Measurements from ENCODE around the gene GINS2. TPM values are rescaled to one million over a fixed set of nuclear protein-coding genes. Genes with fewer than 3 reads are reported as not detected.

GINS2 gene
- total RNA-seq, 1 donor: 8.6 TPM

DNA sequence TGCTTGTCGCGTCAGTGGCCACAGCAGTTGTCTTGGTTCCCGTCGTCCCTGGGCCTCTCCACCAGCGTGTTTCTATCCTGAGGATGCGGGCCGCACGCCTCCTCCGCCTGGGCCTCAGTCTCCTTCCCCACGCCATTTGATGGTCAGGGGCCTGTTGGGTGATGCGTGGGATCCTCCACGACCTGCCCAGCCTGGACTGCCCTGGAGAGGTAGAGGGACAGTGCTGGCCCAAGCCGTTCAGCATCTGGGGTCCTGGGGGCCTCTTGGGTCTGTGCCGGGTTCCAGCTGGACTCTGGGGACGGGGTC lies 55.4 kb downstream of the GINS2 start:
- H3K4me3 ChIP-seq (ENCODE audit: low read depth, low read length): no peak overlapping the region
- no peak for DNase-seq (ENCODE audit: low read depth)
- TF ChIP-seq, protein P1, sequence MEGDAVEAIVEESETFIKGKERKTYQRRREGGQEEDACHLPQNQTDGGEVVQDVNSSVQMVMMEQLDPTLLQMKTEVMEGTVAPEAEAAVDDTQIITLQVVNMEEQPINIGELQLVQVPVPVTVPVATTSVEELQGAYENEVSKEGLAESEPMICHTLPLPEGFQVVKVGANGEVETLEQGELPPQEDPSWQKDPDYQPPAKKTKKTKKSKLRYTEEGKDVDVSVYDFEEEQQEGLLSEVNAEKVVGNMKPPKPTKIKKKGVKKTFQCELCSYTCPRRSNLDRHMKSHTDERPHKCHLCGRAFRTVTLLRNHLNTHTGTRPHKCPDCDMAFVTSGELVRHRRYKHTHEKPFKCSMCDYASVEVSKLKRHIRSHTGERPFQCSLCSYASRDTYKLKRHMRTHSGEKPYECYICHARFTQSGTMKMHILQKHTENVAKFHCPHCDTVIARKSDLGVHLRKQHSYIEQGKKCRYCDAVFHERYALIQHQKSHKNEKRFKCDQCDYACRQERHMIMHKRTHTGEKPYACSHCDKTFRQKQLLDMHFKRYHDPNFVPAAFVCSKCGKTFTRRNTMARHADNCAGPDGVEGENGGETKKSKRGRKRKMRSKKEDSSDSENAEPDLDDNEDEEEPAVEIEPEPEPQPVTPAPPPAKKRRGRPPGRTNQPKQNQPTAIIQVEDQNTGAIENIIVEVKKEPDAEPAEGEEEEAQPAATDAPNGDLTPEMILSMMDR (IDR thresholded peaks at IDR 0.05; ENCODE audit: insufficient read depth, low read depth, low read length): no peak

DNA sequence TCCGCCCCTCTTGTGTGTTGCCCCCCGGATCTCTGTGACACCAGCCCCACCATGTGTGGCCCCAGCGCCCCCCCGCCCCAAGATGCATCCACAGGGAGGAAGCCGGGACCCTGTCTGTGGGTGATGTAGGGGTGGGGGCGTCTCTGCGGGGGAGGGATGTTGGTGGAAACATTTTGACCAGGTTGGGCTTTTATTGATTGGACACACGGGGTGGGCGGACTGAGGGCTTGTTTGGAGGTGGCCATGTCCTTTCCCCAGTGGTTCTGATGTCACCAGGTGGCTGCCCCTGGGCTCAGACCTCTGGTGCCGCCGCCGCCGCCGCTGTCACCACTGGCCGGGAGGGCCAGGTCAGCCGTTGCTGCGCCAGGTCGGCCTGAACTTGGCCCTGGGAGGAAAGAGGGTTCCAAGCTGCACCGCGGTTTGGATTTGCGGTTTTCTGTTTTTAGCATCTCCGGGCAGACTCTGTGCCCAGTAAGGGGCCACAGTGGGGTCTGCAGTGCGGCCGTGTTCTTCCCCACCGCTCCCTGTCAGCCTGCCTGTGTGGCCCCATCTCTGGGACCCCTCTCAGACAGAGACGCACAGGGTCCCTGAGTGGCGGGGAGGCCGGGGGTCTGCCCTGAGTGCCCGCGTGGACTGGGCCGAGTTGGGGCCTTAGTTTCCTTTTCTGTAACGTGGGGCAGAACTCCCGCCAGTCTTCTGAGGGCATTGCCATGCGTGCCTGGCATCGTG lies 55.9 kb downstream of the GINS2 start:
- H3K4me3 ChIP-seq (ENCODE audit: low read depth, low read length): no peak overlapping the region
- DNase-seq (ENCODE audit: low read depth): no peak
- TF ChIP-seq, protein P1 (IDR thresholded peaks at IDR 0.05; ENCODE audit: insufficient read depth, low read depth, low read length): no peak

DNA sequence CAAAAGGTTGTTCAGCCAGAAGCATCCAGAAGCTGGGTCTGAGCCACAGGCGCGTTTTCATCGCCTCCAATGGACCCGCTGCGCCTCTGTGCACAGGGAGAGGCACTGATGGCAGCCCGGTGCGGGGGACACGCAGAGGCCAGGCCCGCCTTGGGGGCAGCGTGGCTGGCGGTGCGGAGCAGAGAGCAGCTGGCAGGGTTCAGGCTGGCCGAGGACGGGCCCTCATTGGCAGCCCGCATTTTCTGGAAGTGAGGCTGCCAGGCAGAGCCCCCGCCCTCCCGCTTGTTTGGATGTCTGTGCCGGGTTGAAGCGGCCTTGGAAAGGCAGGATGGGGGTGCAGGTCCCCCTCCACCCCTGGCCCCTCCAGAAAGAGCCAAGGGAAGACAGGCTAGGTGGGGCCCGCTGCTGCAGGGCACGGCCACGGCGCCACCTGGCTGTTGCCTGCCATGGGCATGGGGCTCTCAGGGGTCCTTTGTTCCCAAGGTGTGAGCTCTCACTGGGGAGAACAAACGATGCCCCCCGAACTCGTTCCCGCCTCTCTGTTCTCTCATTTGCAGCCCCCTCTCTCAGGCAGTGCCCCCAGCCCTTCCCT lies 56.9 kb downstream of the GINS2 start:
- H3K4me3 ChIP-seq (ENCODE audit: low read depth, low read length): no peak overlapping the region
- TF ChIP-seq, protein P1 (IDR thresholded peaks at IDR 0.05; ENCODE audit: insufficient read depth, low read depth, low read length): no peak
- DNase-seq (ENCODE audit: low read depth): no peak

DNA sequence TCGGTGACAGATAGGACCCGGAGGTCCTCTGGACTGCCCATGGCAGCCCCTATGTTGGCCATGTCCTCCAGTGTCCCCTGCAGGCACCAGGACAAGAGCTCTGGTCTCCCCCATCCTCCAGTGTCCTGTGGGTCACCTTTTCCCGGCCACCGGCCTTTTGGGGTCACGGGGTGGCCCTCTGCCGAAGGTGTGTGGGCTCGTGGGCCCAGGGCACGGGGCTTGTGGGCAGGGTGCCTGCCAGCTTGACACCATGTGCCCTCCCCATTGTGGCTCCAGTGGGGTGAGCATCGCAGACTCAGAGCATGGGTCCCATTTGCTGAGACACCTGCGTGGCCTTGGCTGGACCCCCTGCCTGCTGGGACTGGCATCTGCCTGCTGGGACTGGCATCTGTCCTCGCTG lies 57.5 kb downstream of the GINS2 start:
- DNase-seq (ENCODE audit: low read depth): no peak
- TF ChIP-seq, protein P1 (IDR thresholded peaks at IDR 0.05; ENCODE audit: insufficient read depth, low read depth, low read length): no peak
- H3K4me3 ChIP-seq (ENCODE audit: low read depth, low read length): no peak overlapping the region

DNA sequence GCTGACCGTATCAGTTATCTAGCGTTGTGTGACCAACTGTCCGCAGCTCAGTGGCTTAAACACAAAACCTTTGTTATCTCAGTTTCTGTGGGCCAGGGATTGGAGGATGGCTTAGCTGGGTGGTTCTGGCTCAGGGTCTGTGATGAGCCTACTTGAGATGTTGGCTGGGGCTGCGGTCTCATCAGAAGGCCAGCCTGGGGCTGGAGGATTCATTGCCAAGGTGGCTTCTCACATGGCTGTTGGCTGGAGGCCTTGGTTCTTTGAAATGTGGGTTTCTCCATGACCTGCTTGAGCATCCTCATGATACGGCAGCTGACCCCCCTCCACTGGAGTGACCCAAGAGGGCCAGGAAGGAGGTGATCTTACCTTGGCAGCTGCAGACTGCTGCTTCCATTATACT lies 58.9 kb downstream of the GINS2 start:
- TF ChIP-seq, protein P1 (IDR thresholded peaks at IDR 0.05; ENCODE audit: insufficient read depth, low read depth, low read length): no peak
- H3K4me3 ChIP-seq (ENCODE audit: low read depth, low read length): no peak overlapping the region
- no peak for DNase-seq (ENCODE audit: low read depth)

DNA sequence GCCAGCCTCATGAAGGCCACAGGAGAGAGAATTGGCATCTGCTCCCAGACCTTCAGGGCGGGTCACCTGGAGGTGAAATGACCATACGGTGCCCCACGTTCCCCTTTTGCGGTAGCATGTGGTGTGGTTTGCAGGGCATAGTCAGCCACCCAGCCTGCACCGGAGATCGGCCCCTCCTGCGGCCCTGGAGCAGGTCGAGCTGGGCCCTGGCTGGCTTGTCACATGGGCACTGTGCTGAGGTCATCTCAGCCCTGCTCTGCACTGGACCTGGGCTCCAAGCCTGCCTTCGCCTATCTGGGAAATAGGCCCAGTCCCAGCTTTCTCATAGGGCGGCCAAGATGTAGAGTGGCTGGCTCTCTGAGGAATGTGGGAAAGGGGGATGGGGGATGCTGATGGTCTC lies 59.4 kb downstream of the GINS2 start:
- TF ChIP-seq, protein P1 (IDR thresholded peaks at IDR 0.05; ENCODE audit: insufficient read depth, low read depth, low read length): no peak
- H3K4me3 ChIP-seq (ENCODE audit: low read depth, low read length): no peak overlapping the region
- DNase-seq (ENCODE audit: low read depth): no peak

DNA sequence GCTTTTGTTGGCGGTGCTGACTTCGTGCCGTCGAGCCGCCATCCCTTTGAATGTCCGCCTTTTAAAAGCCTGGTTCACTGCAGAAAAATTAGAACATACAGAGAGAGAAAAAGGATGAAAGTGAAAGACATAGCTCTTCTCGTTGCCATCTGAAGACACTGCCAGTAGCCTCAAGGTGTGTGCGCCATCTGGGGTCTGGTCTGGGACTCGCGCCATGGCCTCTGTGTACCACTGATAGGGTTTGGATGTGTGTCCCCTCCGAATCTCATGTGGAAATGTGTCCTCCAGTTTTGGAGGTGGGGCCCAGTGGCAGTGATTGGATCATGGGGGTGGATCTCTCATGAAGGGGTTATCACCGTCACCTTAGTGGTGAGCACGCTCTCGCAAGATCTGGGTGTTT lies 60.1 kb downstream of the GINS2 start:
- TF ChIP-seq, protein P1 (IDR thresholded peaks at IDR 0.05; ENCODE audit: insufficient read depth, low read depth, low read length): no peak
- DNase-seq (ENCODE audit: low read depth): no peak
- H3K4me3 ChIP-seq (ENCODE audit: low read depth, low read length): no peak overlapping the region

All from fibroblast of villous mesenchyme (primary cell).